CD4-positive, alpha-beta T cell treated with Interleukin-4 for 4 hours (primary cell): ENCODE results near the gene ANKRD63.

Experiments
- DNase-seq: peaks from one replicate; pipeline ENCODE4 v3.0.0-alpha.2; 2020

The ANKRD63 gene

DNA sequence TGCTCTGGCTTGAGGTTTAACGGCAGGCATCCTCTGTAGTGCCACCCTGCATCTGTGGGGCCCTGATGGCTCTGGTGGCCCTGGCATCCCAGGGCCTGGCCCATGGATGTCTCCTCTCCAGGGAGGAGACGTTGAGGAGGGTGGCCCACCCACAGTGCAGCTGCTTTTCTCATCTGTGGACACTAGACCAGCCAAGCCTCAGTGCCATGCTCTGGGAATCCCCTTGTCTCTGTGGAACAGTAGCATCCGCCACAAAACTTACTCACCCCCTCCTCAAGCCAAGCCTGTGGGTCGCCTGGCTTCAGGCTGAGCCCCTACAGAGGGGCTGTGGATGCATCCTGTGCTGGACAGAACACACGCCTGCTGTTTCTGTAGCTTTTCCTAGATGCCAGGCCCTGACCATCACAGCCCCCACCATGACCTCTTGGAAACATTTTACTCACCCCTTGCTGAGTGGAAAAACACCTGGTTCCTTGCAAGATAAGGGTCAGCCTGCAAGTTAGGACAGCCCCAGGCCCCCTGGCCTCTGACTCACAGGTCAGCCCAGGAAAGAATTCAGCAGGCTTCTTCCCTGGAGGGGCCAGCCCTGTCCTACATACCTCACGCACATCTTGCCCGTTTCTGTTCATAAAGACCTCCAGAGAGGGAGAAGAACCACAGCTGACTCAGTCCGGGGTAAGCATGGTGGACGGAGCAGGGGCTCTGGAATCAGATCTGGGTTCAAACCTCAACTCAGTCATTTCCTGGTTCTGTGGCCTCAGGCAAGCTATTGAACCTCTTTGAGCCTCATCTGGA lies 25.0 kb downstream of the ANKRD63 start:
- no peak for DNase-seq

DNA sequence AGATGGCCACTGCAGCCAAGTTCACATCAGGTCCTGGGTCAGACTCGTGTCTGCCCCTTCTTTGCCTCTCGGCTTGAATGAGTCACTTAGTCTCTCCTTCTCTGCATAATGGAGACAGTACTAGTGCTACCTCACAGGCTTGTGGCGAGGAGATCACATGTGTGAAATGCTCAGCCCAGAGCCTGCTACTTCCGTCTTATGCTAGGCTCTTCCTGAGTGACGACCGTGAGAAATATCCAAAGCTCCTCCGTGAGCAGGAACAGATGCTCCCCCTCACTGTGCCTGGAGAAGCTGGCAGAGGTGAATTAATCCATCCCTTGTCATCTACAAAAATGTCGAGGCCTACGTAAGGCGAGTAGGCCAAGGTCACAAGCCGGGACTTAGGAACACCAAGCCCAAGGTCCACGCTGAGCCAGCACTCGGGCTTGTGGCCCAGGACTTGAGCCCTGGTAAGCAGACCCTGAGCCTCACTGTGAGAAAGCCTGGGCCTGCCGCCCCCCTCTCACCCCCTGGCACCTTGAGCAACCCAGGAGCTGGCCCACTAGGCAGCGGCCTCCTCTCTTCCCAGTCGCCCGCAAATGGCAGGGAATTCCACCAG lies 26.1 kb downstream of the ANKRD63 start:
- DNase-seq: peak; percentile 34

DNA sequence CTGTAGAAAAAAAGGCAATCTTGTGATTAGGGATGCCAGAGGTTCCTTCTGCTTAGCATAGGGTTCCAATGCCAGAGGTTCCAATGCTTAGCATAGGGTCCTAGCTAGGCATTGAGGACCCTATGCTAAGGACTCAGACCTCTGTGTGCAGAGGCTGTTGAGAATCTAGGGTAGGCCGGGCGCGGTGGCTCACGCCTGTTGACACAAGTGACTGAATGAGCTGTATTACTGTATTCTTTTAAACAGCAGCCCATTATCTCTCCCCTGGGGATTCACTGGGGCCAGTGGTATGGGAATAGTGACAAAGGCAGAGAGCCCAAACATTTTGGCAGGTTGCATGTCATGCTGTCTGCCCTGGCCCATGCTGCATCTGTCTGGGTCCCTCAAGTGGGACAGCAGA lies 27.8 kb downstream of the ANKRD63 start:
- no peak for DNase-seq

DNA sequence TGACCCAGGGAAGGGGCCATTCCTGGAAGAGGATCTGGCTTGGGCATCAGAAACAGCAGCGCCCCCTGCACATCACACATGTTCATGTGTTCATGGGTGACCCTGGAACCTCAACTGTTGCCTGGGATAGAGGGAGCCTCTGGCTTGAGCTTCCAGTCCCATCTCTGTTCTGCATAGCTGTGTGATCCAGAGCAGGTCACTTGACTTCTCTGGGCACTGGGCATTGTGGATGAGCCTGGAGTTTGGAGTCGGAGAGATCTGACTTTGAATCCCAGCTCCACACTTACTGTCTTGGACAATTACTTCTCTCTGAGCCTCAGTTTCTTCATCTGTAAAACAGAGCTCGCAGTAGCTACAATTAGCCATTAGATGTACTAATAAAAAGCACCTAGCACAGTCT lies 28.4 kb downstream of the ANKRD63 start:
- no peak for DNase-seq

DNA sequence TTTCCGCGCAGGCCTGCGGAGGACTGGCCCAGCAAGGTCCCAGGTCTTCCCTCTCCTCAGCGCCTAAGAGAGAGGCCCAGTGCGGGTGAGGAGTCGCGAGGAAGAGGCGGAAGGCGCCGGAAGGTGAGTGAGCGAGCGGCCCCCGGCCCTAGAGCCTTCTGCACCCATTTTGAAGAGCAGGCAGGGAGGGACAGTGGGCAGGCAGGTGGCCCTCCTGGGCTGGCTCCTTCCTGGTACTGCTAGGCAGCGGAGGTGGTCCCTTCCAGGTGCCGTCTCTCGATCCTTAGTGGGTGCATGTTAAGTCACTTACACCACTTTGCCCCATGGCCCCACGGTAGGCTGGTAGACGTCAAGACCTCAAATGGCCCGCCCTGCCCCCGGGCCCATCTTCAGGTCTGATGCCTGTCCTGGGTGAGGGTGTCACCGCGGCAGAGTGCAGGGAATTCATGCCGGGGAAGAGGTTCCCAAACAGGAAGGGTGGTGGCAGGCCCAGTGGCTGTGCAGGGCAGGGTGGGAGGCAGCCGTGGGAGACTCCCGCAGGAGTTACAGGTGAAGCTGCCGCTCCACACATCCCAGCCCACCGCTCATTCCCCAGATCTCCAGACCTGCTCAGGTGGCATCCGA lies 29.6 kb downstream of the ANKRD63 start:
- no peak for DNase-seq

DNA sequence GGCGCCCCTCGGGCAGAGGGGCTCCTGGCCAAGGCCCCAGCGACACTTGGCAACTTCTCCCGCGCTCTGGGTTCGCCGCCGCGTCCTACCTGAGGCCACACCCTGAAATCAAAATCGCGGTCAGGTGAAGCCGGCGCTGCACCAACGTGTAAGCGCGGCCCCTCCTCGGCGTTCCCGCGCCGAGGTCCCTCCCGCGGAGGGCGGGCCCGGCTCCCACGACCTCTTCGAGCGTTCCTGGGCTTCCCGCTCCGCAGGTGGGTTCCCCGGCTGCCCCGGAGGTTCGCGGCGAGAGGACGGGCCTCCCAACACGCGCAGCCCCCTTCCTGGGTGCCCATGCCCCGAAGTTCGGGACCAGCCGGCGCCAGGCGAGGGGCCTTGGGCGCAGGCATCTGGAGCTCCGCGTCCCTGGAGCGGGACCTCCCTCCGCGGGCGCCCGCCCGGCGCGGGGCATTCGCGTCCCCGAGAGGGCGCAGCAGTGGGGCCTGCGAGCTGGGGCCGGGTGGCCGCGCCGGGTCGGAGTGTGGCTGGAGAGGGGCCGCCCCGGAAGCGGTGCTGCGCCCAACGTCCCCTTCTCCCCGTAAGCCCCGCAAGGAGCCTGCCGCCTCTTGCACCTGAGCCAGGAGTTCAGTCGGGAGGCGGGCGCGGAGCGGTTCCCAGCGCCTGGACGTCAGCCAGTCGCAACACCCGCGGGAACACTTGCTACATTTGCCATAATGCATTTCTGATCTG lies 30.3 kb downstream of the ANKRD63 start:
- no peak for DNase-seq

DNA sequence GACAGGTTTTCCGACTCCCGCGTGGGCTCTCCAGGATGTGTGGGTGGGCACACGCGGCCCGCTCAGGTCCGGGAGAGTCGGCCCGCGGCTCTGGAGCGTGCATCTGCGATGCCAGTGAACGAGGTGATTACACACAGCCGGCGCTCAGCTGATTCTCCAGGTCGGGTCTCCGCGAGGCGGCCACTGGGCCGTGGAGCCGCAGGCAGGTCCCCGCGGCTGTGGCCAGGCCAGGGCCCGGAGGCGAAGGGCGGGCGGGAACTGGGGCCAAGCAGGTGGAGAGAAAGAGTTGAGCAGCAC lies 30.8 kb downstream of the ANKRD63 start:
- no peak for DNase-seq

DNA sequence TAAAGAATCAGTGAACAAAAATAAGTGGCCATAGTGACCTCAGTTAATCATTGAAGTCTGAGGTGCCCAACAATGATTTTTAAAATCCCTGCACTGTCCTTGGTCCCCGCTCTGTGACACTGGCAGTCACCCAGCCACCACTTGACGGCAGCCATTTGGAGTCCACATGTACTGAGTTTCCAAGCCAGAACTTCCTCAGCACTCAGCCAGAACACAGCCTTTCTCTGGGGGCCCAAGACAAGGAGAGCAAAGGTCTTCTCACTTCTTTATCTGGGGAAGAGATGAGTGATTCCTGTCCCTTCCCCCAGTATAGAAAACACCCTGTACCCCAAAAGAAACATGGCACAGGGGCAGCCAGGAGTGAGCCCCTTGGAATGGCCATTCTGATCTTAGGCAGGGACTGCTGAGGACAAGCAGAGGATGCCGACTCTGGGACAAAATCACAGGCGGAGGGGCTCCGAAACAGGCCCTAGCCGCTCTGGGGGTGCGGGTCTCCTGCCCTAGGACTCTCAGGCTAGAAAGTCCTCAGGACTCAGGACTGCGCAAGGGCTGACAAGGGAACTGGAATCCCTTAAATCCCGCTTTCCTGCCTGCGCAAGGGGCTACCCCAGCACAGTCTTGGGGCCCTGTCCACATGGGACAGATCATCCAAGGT lies 31.3 kb downstream of the ANKRD63 start:
- no peak for DNase-seq

DNA sequence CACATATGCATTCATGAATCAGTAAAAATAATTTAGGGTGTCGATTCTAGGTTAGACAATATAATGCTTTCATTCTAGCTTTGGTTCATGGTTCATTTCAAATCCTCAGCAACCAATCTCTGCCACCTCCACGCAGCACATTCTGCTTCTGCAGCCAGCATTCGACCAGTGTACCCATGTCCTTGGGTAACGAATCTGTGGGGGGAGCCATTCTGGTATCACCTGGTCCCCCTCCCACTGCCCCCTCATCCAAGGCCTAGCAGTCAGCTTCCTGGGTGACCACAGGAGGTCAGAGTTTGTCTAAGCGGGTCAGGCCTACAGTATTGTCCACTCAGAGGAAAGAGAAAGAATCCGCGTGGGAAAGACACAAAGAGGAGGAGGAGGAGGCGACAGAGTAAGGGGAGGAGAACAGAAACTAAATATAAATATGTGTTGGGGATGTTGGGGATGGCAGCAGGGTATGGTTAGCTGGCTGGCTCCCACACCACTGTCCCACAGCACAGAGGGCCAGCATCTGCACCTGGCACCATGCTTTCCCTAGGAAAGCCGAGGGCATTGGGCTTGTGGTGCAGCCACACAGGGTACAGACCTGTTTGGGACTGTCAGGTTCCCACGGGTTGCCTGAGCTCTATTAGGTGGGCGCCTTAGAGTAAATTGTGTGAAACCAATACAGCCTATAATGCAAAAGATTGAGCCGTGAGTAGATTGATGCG lies 31.9 kb downstream of the ANKRD63 start:
- DNase-seq: no peak

DNA sequence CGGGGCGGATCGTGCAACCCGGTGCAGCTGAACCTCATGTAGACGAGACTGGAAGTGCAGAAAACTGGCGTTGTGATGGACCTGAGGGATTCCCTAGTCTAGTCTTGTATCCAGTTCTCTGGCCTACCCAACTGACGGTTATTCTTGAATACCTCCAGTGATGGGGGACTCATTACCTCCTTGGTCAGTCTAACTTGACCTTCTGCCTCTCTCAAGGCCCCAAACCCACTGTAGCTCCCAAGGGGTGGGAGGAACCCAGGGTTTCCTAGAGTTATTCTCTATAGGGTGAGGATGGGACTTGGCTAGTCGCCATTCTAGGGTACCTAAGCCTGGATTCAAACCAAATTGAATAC lies 32.6 kb downstream of the ANKRD63 start:
- no peak for DNase-seq

DNA sequence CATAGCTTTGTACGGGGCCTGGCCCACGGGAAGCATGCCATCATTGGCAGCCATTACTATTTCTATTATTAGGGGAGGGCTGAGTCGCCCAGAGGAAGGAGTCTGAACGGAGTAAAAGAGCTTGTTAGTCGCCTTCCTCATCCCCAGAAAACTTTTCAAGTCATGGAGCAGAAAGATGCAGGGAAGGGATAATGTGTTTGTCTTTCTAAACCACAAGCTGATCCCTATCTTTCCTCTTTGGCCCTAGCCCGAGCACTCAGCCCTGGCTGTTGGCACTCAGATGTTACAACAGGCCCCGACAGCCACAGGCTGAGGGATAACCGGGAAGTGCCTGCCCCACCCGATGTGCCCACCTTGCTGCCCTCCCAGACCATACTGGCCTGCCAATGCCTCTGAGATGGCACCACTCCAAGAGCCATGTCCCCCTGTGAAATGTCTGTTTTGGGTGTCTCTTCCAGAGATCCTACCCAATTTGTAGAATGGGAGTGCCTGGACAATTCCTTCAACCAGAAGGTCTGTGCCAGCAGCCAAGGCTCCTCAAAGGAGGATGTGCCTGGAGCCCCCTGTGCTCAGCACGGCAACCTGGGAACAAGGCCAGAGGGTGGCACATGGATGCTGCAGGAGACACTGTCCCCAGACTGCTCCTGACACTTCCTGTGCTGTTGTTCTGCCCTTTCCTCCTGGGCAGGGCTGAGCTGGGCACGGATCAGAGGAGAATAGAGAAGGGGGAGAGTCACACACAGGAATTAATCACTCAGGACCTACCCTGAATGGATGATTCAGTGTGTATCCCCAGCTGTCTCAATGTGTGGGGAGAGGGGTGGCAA lies 33.2 kb downstream of the ANKRD63 start:
- no peak for DNase-seq

DNA sequence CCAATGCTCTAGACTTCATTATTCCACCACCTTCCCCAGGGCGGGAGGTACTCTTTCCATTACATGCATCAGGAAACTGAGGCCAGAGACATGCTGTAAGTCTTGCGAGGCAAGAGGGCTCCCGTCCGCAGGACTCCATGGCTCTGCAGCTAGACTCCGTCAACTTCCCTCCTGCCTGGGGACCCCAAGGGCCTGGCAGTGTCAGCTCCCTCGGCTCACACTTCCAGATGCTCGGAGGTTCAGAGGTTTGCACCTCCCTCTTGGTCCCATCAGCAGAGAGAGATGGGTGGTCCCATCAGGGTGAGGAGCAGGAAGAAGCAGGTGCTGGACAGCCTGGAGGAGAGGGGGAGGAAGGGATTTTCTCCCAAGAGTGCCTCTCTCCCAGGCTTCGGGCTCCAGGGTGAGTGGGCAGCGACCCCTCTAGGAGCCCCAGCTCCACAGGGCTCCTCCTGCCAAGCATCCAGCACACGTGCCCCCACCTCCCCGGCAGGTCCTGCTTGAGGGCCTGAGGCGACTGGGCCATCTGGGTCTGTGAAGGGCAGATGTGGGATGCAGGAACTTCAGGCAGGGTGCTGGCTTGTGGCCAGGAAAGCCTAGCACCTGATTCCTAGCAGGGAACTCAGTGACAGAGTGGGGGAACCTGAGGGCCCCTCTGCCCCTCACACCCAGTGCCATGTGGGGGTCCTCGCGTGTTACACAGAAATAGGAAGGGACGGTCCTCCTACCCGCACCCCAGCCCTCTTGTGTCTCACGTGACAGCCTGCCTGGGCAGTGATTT lies 34.7 kb downstream of the ANKRD63 start:
- DNase-seq: no peak

DNA sequence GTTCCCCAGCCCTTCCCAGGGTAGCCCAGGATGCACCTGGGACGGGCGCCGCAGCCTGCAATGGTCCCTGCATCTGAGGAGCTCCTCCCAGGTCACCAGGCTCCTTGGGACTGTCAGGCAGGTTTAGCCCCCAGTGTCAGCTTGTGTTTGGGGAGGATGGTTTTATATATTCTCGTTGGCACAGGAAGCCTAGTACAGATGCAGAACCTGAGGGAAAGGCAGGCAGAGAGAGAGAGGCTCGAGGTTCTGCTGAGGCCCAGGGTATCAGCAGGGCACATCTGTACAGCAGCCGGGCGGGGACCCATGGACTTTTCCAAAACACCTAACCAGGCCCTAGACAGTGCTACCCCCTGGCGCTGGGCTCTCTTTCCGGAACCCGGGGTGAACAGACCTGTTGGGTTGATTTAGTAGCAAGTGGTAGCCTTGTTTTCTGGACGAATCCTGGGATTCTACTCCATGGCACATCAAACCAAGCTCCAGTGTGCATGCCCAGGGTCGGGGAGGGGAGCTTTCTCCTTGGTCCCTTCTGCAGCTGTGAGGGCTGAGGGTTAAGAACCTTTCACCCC lies 35.4 kb downstream of the ANKRD63 start:
- DNase-seq: no peak

DNA sequence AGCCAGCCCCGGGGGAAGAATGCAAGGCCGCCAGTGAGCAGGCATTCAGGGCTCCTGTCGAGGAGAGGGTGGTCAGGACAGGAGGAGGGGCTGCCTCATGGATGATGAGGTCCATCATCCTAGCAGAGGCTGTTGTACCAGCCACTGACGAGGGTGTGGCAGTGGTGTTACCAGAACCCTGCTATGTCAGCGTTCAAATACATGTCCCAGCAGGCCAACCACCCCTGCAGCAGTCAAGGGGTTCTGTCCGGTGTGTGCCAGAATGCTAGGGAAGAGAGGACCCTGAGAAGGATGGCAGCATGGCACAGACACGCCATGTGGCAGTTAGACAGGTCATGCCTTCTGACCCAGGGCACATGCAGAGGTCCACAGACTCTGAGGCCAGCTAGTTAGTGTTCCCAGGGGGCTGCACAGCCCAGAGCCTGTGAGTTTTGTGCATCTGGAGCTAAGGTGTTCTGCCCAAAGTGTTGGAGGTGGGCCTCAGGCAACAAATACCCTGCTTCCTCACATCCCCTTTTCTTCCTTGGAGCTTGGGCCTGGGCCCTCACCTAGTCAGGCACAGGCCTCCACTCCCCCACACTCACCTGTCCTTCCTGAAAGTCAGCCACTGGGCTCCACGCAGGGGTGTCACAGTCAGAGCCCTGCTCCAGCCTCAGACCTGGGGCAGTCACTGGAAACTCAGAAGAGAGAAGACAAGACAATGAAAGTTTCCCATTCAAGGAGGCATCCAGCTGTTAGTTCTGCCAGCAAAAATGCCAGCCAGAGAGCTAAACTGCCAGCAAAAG lies 36.2 kb downstream of the ANKRD63 start:
- no peak for DNase-seq

DNA sequence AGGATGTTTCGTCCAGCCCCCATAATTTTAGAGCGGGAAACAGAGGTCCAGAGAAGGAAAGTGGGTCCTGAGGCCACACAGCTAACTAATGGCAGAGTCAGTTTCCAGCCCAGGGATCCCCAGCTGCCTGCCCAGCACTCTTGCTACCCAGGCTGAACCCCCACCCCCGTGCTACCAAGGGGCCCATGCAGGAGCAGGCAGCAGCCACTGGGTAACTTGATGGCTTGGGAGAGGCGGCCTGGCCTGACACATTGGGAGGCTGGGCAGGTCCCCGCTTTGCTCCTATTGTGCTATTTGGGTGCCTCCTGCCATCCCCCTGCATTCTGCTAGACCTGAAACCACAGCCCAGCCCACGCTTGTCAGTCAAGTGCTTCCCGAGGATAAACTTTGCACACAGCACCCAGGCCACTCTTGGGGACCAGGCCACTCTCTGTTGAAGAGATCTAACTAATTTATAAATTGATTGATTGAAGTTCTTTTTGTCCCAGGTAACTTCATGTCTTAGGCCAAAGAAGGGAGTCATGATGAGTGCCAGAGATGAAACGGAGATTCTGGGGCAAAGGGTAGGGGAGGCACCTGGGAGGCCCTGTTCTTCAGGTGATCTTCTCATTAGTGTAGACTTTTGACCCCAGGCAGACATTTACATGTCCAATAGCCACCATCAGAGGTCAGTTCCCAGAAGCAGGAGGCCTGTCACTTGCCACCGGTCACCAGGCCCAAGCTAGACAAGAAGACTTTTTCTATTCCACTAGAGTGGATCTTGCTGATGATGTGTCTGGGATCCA lies 37.0 kb downstream of the ANKRD63 start:
- DNase-seq: no peak

DNA sequence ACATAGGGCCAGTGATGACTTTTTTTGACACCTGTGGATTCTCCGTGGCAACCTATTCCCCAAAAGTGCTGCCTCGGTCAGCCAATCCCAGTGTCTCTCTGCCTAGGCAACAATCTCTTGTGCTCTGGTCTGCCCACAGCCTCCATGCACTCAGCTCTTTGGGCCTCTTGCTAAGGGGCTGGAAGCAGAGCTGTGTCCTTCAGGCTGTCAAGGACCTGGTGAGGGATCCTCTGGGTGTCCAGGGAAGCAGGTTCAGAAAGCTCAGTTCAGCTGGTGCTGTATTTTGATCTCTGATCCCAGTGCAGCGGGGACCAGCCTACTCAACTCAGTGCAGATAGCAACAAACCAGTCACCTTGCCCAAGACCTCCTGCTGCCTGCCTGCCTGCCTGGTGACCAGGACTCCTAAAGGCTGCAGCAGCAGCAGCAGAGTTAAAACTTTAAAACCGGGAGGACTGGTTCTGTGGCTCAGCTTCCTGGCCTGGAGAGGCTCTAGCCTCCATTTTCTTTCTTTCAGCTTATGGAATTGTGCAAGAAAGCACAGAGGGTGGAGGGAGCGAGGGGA lies 37.8 kb downstream of the ANKRD63 start:
- DNase-seq: no peak

DNA sequence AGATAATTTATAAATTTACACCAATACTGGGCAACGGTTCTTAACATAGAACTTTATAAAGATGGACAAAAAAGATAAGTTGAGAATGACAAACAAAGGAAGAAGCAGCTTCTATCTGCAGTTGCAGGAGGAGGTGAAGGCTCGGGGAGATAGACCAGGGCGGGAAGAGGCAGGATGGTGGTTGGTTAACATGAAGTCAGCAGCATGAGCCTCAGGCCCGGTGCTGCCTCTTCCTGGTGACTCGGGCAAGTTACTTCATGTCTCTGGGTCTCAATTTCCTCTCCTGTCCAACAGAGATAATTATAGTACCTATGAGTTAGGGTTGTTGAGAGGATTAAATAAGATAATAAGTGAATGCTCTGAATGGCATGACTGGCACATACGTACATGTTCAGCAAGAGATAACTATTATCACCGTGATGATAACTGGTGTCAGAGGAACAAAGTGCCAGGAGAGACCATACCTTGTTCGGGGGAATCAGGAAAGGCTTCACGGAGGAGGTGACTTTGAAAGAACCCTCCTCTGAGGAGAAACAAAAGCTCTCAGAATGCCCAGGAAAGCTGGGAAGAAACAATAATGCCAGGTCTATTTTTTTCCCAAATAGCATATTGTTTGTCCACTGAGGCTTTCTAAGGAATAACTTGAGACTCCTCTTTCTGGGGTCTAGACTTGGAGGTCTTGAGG lies 39.6 kb downstream of the ANKRD63 start:
- DNase-seq: no peak

DNA sequence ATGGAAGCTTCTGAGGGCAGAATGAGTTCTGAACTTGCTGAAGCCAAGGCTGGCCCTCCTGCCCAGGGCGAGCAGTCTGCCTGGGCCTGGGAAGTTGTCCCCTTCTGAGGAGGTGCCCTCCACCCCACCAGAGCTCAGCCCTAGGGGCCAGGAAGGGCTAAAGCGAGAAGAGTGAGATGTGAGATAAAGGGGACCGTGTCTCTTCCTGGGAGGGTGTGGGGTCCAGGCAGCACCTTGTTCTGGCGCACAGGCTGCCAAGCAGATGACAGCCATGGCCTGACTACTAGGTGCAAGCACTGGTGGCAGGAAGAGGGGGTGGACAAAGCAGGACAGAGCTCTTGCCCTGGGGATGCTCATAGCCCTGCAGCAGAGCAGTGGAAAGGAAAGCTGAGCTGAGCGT lies 40.3 kb downstream of the ANKRD63 start:
- DNase-seq: no peak
